ENCODE measurements around the gene CCDC73.
"Not testable (repeated sequence)": the region's sequence is repeated elsewhere in the genome, so short reads cannot be mapped to it uniquely, and the experiment has no call there.

The CCDC73 gene

GRCh38 chr11:32794439-32794838 is at the start of gene CCDC73:
TSS of gene CCDC73 (minus strand) at chr11:32794662. CDS start at chr11:32760243, 34,419 bp downstream.
- DNase-seq (ENCODE audit: low read depth), result no peak

- no peak for DNase-seq (ENCODE audit: low read depth)
Measured at GRCh38 chr11:32843544-32843943, 49.1 kb upstream of the CCDC73 start.

DNA sequence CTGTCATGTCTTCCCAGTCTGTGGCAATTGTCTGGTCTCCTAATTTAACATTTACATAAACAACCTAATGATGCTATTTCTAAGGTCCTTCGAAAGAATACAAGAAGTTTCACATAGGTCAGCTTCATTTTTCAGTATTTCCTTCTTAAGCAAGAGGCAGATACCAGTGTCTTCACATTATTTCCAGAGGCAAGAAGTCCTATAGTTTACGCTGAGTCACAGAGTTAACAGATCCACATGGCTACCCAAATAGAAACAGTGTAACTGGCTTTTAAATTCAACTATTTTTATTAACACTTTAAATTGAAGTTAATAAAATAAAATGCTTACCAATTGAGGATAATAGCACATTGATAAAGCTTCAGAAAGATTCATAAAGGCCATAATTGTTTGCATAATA is 46.1 kb upstream of the CCDC73 start:
- DNase-seq (ENCODE audit: low read depth), result no peak

DNA sequence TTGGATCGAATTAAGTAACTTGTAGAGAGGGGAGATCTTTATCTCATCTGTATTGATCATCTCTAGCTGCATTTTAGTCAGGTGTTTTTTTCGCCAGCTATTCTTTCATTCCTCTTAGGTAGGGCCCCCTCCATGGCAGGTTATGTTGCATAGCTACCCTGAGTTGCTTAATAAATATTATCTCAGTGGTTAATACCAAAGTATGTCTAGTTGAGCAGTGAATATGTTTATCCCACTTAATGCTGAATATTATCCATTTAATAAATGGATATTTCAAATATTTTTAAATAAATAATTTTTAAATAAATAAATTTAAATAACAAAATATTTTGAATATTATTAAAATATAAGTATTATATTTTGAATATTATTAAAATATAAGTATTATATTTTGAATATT is 44.8 kb upstream of the CCDC73 start:
- DNase-seq (ENCODE audit: low read depth), result no peak

GRCh38 chr11:32838505-32839274 is 44.2 kb upstream of the CCDC73 start:
- DNase-seq (ENCODE audit: low read depth), result no peak

DNA sequence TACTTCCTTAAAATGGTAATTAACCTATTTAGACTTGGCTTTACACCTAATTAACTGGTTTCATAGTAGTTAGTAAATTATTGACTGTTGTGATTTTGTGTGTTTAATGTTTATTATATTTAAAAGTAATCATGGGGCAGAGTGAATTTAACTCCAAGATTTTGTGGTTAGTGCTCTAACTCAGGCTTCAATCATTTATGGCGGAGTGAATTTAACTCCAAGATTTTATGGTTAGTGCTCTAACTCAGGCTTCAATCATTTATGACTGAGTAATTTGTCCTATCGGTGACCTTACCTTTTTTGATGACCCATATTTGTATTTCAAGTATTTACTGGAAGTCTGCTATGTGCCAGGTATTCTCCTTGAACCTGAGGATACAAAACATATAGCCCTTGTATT is 42.5 kb upstream of the CCDC73 start:
- no peak for DNase-seq (ENCODE audit: low read depth)

DNA sequence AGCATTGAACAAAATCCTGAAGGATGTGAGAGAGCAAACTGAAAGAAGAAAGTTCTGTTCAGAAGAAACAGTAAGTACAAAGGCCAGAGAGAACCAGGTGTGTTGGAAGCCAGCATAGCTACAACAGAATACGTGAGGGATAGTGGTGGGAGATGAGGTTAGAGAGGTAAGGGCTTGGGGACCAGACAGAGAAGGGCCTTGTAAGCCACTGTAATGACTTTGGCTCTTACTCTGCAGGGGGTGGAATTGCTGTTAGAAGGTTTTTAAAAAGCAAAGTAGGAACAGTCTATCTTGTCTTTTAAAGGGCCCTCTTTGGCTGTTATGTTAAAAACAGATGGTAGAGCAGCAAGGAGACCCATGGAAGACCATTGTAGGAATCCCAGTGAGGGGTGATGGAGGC is 39.5 kb upstream of the CCDC73 start:
- DNase-seq (ENCODE audit: low read depth), result no peak

DNA sequence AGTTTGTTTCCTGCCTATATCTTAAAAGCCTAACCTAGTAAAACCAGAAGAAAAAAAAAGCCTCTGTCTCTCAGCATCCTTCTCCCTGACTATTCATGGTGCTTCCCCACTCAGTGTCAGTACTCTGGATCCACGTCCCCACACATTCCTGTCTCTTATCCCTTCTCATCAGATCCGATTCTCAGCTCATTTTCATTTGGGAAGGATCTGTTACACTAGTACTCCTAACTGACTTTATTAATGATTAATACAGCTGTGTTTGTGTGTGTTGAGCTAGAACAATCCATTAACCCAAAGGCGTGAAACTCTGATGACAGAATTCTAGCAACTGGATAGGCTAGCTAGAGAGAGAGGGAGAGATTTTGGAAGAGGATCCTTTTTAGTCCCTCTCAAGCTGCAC is 36.8 kb upstream of the CCDC73 start:
- no peak for DNase-seq (ENCODE audit: low read depth)

GRCh38 chr11:32830796-32831195 is 36.3 kb upstream of the CCDC73 start:
- no peak for DNase-seq (ENCODE audit: low read depth)

DNA sequence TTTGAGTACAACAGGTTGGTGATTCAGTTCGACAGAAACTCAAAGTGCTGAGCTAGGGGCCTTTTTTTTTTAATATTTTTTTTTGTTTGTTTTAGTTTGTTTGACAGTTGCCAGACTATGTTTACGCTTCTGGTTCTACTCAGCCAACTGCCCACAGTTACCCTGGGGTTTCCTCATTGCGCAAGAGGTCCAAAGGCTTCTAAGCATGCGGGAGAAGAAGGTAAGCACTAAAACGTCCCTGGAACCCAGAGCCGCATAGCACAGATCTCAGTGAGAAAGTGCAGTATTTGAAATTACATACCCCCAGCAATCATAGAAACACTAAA is 35.9 kb upstream of the CCDC73 start:
- no peak for DNase-seq (ENCODE audit: low read depth)

DNA sequence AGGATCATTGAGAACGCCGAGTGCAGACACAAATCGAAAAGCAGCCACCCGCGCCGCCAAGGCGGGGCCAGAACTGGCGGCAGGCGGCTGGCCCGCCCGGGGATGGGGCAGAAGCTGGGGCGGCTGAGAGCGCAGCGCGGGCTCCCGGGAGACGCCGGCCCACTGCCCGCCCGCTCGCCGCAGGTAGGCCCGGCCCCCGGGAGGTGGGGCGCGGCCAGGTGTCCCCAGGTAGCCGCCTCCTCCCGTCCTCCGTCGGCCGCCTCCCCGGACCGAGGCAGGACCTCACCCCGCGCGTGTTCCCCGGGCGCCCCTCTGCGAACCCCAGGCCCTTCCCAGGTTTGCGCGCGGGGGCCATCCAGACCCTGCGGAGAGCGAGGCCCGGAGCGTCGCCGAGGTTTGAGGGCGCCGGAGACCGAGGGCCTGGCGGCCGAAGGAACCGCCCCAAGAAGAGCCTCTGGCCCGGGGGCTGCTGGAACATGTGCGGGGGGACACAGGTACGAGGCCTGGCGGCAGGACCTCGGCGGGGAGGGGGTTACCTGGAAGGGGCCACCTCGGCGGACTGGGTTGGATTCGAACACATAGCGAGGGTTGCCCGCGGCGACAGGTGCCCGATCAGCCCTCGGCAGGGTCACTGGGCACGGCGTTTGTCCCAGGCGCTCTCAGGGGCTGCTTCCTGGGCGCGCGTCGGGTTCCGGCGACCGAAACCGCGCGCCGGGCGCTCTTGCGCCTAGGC is 35.4 kb upstream of the CCDC73 start, which contains the start of gene PRRG4:
Gene PRRG4, plus strand, starts transcription at position 248 of the 733 bp plus-strand sequence. CDS start 603 bp downstream, outside the sequence.
- DNase-seq (ENCODE audit: low read depth), result no peak

DNA sequence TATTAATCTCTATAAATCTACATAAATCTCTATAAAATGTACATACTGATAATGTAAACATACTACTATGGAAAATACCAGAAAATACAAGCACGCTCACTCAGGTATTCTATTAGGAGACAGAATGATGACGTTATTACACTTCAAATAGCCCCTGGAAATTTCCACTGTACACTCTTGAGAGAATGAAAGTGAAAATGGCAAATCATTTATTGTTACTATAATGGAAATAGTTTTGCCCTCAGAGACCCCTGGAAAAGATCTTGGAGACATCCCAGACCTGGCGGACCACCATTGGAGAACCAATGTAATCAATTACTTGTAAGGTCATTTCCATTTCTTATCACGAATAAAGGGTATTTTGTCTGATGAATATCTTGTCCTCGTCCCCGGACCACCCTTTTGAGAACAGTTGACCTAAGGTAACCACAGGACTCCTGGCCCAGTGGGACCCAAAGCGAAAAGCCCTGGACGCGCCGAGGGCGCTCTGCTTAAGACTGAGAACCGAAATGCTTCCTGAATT is 34.8 kb upstream of the CCDC73 start:
- DNase-seq (ENCODE audit: low read depth), result no peak

DNA sequence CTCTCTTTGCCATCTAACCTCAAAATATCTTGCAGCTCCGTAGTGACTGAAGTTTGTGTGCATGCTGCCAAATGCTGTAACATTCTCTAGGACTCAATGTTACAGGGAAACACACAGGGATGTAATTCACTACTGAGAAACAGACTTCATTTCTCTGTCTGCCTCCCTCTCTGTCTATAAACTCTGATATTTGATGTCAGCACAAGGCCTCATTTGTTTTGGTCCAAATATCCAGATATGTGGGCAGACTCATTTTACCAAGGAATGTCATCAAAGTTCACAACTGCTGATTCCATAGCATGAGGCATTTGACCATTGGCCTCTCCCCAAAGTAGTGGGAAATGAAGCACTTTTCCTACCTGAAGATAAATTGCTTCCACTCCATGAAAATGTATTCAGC is 32.8 kb upstream of the CCDC73 start:
- no peak for DNase-seq (ENCODE audit: low read depth)

GRCh38 chr11:32826113-32826512 is 31.7 kb upstream of the CCDC73 start:
- DNase-seq (ENCODE audit: low read depth), result no peak

DNA sequence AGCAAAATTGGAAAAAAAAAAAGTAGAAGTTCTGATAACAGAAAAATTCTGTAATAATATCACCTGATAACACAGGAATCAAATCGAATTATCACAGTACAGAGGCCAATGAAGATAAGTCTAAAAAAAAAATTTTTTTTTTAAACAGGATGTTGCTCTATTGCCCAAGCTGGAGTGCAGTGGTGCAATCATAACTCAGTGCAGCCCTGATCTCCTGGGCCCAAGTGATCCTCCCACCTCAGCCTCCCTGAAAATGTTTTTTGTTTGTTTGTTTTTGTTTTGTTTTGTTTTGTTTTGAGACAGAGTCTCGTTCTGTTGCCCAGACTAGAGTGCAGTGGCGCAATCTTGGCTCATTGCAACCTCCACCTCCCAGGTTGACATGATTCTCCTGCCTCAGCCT is 29.2 kb upstream of the CCDC73 start:
- not testable (repeated sequence) for DNase-seq (ENCODE audit: low read depth)

DNA sequence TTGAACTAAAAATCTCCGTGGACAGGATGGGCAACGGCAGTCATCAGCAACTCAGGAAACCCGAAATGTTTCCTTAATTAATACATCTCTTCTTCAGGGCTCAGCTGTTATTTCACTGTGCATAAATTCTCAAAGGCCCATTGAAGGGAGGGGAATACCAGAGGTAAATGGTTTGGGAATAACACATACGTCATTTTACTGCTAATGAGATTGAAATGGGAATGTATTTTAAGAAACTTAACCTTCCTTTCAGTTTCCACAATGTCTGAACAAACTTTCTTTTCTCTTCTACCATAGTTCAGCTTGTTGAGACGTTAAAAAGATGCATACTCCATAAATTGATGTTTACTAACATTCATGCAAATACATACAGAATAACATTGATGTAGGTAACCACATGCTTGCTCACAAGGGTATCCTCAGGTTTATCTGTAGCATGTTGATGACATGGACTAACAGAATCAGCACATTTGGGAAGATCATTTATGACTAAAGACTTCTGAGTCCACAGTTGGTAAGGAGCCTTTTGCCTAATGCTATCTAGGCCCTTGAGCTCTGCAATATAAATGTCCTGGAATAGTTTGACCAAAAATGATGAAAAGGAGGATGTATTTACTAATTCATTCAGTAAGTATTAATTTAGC is 27.6 kb upstream of the CCDC73 start:
- no peak for DNase-seq (ENCODE audit: low read depth)

DNA sequence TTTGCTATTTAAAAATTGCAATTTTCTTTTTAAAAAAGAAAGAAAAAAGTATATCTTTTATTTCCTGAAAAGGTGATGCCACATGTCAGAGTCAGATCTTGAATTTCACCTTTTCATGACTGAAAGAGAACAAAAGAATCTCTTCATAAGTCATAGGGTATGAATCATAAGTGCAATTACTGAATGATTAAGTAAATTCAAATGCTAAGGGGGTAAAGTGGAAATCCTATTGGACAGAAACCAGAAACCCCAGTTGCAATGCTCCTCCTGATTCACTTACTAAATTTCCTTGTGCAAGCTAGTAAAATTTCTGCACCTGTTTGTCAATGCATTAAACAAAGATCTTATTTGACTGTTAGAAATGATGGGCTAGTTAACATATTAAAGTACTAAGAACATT is 27.1 kb upstream of the CCDC73 start:
- DNase-seq (ENCODE audit: low read depth), result no peak

DNA sequence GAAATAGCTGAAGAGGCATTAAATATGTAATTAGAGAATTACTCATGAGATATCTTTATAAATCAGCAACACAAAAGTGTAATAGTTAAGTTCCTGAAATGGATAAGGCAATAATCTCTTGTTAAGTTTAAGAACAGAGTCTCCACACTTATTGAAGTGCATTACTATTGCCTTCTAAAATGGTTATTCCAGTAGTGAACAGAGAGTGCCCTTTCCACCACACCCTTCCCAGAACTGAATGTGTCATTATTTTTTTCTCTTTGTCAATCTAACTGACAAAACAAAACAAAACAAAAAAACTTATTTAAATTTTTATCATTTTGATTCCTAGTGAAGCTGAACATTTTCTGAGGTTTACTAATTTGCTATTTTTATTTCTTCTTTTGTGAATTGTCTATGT is 26.0 kb upstream of the CCDC73 start:
- no peak for DNase-seq (ENCODE audit: low read depth)

DNA sequence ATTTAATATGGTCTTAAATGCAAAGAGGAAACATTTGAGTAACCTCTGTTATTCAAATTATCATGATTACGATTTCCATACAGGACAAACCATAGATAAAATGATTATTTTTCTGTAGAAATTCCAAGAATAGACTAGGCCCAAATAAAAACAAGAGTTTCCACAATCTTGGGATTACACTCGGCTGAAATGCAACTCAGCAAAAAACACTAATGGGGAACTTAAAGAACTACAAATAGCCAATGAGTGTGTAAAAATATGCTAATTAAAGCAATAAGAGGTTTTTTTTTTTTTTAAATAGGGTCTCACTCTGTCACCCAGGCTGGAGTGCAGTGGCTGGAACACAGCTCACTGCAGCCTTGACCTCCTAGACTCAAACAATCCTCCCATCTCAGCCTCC is 24.7 kb upstream of the CCDC73 start:
- DNase-seq (ENCODE audit: low read depth), result no peak

- DNase-seq (ENCODE audit: low read depth), result no peak
Measured at GRCh38 chr11:32817852-32818183, 23.4 kb upstream of the CCDC73 start.

DNA sequence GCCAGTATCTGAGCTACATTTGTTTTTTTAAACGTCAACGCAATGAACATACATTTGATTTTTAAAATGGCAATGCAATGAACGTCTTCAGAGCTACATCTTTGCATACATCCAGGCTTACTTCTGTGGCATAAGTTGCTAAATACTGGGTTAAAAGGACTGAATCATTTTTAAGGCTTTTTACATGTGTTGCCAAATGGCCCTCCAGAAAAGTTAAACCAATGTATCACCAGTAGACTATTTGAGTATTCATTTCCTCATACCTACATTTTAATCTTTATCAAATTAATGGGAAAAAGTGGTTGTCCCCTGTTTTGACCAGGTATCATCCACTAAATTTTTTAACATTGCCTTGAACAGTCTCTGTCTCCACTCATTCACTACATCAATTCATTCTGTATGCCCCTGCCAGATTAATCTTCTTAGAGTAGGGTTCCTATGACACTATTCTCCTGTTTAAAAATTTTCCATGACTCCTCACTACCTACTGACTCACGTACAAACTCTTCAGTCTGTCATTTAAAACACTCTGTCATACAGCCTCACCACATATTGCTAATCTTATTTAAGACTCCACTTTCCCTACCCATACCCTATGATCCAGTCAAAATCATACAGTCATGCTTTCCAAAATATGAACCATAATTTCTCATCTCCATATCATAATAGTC is 22.9 kb upstream of the CCDC73 start:
- no peak for DNase-seq (ENCODE audit: low read depth)

GRCh38 chr11:32809313-32809712 is 14.9 kb upstream of the CCDC73 start:
- DNase-seq (ENCODE audit: low read depth), result peak; percentile 56

DNA sequence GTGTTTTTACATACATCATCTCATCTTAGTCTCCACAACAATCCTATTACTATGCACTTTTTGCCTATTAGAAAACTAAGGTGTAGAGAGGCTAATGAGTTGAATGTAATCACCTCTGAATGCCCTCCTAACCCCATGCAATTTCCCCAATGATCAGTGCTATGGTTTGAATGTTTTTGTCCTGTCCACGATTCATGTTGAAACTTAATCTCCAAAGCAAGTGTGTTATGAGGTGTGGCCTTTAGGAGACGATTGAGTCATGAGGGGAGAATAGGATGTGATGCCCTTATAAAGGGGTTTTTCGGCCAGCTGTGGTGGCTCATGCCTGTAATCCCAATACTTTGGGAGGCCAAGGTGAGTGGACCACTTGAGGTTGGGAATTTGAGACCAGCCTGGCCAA is 2.0 kb upstream of the CCDC73 start:
- no peak for DNase-seq (ENCODE audit: low read depth)

Measured in fibroblast of the conjunctiva (primary cell).